Thyroid gland (tissue), 4 donors: Measurements from ENCODE around the gene EDC3.

Experiments
- POLR2A ChIP-seq, 2 donors: fragments of 450-650 bp; IDR thresholded peaks; one replicate each; pipeline ENCODE4 v1.6.1; 2017; ENCODE audit warnings: antibody characterized with exemption in 2 of 2, mild to moderate bottlenecking in 2 of 2, moderate library complexity in 1 of 2
- TF ChIP-seq, protein P1 (sequence below), 6 experiments: fragments of 200-600 bp in 3 of 6; fragments of 450-650 bp in 3 of 6; sonication (generic) in 3 of 6; IDR thresholded peaks; one replicate each; pipeline ENCODE4 v1.5.1; 2016 to 2019; ENCODE audit warnings: antibody characterized with exemption in 6 of 6, mild to moderate bottlenecking in 2 of 6, inconsistent platforms in 1 of 6, moderate library complexity in 1 of 6

DNA sequence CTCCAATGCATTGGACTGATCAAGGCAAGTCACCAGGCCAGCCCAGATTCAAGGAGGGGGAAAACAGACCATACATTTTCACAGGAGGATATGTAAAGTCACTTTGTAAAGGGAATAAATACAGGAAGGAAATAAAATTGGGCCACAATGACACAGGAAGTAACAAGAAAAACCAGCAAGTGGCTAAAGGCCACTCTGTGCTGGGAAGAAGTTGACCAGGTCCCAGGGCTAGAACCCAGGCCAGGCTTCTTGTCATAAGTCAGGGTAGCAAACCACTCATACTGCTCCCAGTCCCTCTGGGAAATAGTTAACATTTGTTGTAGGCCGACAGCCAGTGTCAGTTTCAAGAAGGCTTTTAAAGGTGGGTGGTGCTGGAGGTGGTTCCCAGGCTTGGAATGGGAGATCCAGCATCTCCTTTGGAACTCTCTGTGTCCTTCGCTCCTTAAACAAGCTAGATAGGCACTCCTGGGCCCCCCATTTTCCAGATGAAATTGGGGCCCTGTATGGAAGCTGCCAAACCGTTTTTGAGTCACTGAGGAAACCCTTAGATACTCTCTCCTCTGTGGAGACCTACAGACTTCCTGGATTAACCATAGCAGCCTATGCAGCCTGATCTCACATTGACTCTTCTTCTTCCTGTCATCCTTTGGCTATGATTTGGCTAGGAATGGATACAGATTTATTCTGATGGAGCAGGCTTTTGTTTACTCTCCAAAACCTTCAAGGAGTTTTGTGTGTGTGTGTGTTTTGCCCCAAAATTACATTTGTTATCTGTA lies 14.7 kb upstream of the EDC3 start:
- TF ChIP-seq POLR2A (IDR thresholded peaks at IDR 0.05), result no peak
- TF ChIP-seq, protein P1, sequence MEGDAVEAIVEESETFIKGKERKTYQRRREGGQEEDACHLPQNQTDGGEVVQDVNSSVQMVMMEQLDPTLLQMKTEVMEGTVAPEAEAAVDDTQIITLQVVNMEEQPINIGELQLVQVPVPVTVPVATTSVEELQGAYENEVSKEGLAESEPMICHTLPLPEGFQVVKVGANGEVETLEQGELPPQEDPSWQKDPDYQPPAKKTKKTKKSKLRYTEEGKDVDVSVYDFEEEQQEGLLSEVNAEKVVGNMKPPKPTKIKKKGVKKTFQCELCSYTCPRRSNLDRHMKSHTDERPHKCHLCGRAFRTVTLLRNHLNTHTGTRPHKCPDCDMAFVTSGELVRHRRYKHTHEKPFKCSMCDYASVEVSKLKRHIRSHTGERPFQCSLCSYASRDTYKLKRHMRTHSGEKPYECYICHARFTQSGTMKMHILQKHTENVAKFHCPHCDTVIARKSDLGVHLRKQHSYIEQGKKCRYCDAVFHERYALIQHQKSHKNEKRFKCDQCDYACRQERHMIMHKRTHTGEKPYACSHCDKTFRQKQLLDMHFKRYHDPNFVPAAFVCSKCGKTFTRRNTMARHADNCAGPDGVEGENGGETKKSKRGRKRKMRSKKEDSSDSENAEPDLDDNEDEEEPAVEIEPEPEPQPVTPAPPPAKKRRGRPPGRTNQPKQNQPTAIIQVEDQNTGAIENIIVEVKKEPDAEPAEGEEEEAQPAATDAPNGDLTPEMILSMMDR (IDR thresholded peaks at IDR 0.05), result no peak
